Measurements from ENCODE around the gene FIS1. TPM values are rescaled to one million over a fixed set of nuclear protein-coding genes. Genes with fewer than 3 reads are reported as not detected.

Gene FIS1
- total RNA-seq, 2 experiments from 2014 or later: 81.2 to 82.3 TPM

GRCh38 chr7:101251871-101252659, 7.2 kb upstream of the FIS1 start:
- Histone ChIP-seq H3K4me1 (ENCODE audit: insufficient read depth, low read length) (peaks cover 23% of the 10 kb centered on the region), H3K27ac (ENCODE audit: low read depth in 1 of 2, low read length in 2 of 2) (peak overlapping the region; percentile 75 to 76), H3K4me3 (ENCODE audit: low read length) (peak overlapping the region; percentile 95), H3K27me3 (ENCODE audit: control insufficient read depth in 1 of 2, insufficient read depth in 2 of 2, low read length in 2 of 2) (no peaks in the 10 kb centered on the region), H3K9me3 (ENCODE audit: control insufficient read depth in 1 of 2, insufficient read depth in 1 of 2, low read length in 2 of 2) (no peaks in the 10 kb centered on the region), H3K36me3 (ENCODE audit: insufficient read depth, low read length) (peaks cover 10% of the 10 kb centered on the region)
- H3K4me3 Mint-ChIP-seq: peak overlapping the region; percentile 98
- peak overlapping the region; percentile 88 for H3K27ac Mint-ChIP-seq
- intact Hi-C loops (cut with DNase I, micrococcal nuclease): loop anchor here (1.0 to 10.0 kb wide), 5 partner anchors 8 to 817 kb away; partner anchors contain the start of genes IFT22 (in 1 of the 2), PPP1R35 (in 1 of the 2), VGF (in 1 of the 2) and ZNHIT1 (in 1 of the 2)
- TF ChIP-seq CTCF (IDR thresholded peaks at IDR 0.05): no peak
- ATAC-seq (ENCODE audit: poor library complexity): peak; percentile 97
- ChIA-PET CTCF (interaction anchor here (1.2 to 4.1 kb wide), 3 partner anchors 8 to 108 kb away, joined by 5 to 16 read pairs (median 5); no protein-coding TSS in a partner anchor), POLR2A (interaction anchor here (0.6 to 5.9 kb wide), 10 partner anchors 8 to 1111 kb away, joined by 3 to 30 read pairs (median 4); partner anchors contain the start of genes PLOD3, SRRT, TRIM56 and UFSP1)
- peak; percentile 96 to 100 (median 98) for DNase-seq
- H3K27me3 Mint-ChIP-seq: peaks cover 5% of the 10 kb centered on the region
- peaks cover 22% of the 10 kb centered on the region for H3K36me3 Mint-ChIP-seq (ENCODE audit: low read depth)
- H3K9me3 Mint-ChIP-seq: no peaks in the 10 kb centered on the region
- peaks cover 38% of the 10 kb centered on the region for H3K4me1 Mint-ChIP-seq (ENCODE audit: low read depth)

DNA sequence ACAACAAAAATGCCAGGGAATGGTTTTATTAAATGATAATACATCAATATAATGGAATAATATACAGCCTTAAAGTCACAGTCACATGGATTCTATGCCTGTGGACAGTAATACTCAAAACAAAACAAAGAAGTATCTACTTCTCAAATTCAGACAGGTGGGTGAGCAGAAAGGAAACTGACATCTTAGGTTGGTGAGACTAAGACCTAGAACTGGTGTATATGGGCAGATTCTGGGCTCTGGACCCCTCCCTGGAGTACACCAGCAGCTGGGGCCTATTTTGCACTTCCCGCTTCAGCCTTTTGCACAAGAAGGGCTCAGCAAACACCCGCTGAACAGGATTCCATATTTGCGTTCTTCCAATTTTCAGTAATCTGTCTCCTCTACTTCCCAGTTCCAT, 5.4 kb upstream of the FIS1 start:
- Histone ChIP-seq H3K36me3 (ENCODE audit: insufficient read depth, low read length) (peaks cover 16% of the 10 kb centered on the region), H3K4me3 (ENCODE audit: low read length) (no peak overlapping the region), H3K9me3 (ENCODE audit: control insufficient read depth in 1 of 2, insufficient read depth in 1 of 2, low read length in 2 of 2) (no peaks in the 10 kb centered on the region), H3K27me3 (ENCODE audit: control insufficient read depth in 1 of 2, insufficient read depth in 2 of 2, low read length in 2 of 2) (no peaks in the 10 kb centered on the region), H3K4me1 (ENCODE audit: insufficient read depth, low read length) (peaks cover 29% of the 10 kb centered on the region), H3K27ac (ENCODE audit: low read depth in 1 of 2, low read length in 2 of 2) (no peak overlapping the region)
- intact Hi-C loops (cut with DNase I, micrococcal nuclease): loop anchor here in 1 of 2 experiments (5.0 to 10.0 kb wide), 2 partner anchors 83 to 816 kb away; partner anchors contain the start of genes PPP1R35 and VGF
- H3K27ac Mint-ChIP-seq: peak overlapping the region; percentile 55
- no peaks in the 10 kb centered on the region for H3K27me3 Mint-ChIP-seq
- TF ChIP-seq CTCF (IDR thresholded peaks at IDR 0.05): no peak
- ChIA-PET CTCF (no interaction called here), POLR2A (interaction anchor here (5.9 kb wide), 1 partner anchor 33 kb away, joined by 30 read pairs; the partner anchor contains the start of genes PLOD3 and ZNHIT1)
- H3K9me3 Mint-ChIP-seq: no peaks in the 10 kb centered on the region
- peaks cover 26% of the 10 kb centered on the region for H3K36me3 Mint-ChIP-seq (ENCODE audit: low read depth)
- H3K4me3 Mint-ChIP-seq: peak overlapping the region; percentile 74
- ATAC-seq (ENCODE audit: poor library complexity) (no peak), DNase-seq (no peak)
- H3K4me1 Mint-ChIP-seq (ENCODE audit: low read depth): peaks cover 44% of the 10 kb centered on the region

DNA sequence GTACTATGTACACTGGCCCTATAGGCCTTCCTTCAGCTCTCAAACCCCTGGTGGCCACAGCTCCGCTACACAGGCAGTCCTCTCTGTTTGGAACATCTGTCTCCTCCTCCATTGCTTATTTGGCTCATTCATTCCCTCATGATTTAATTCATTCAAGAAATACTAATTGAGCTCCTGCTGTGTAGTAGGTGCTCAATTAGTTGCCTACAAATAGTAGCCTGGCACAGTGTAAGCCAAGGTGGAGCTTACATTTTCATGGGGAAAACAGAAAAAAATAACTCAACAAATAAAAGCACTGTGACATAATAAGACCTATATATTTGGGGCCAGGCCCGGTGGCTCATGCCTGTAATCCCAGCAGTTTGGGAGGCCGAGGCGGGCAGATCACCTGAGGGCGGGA, 3.4 kb upstream of the FIS1 start:
- ATAC-seq (ENCODE audit: poor library complexity): no peak
- H3K27ac Mint-ChIP-seq: no peak overlapping the region
- peaks cover 63% of the 10 kb centered on the region for H3K4me1 Mint-ChIP-seq (ENCODE audit: low read depth)

More for the DNA sequence above, 3.4 kb upstream of the FIS1 start:
- H3K4me3 Mint-ChIP-seq: peak overlapping the region; percentile 63
- H3K9me3 Mint-ChIP-seq: no peaks in the 10 kb centered on the region
- no peak for TF ChIP-seq CTCF (IDR thresholded peaks at IDR 0.05)
- Histone ChIP-seq H3K27me3 (ENCODE audit: control insufficient read depth in 1 of 2, insufficient read depth in 2 of 2, low read length in 2 of 2) (no peaks in the 10 kb centered on the region), H3K4me1 (ENCODE audit: insufficient read depth, low read length) (peaks cover 45% of the 10 kb centered on the region), H3K27ac (ENCODE audit: low read depth in 1 of 2, low read length in 2 of 2) (no peak overlapping the region), H3K9me3 (ENCODE audit: control insufficient read depth in 1 of 2, insufficient read depth in 1 of 2, low read length in 2 of 2) (no peaks in the 10 kb centered on the region), H3K36me3 (ENCODE audit: insufficient read depth, low read length) (peaks cover 16% of the 10 kb centered on the region), H3K4me3 (ENCODE audit: low read length) (no peak overlapping the region)
- no peaks in the 10 kb centered on the region for H3K27me3 Mint-ChIP-seq
- intact Hi-C loops (cut with DNase I, micrococcal nuclease): loop anchor here in 1 of 2 experiments (5.0 kb wide), 2 partner anchors 411 to 1219 kb away; no protein-coding TSS in a partner anchor
- CTCF ChIA-PET: interaction anchor here (0.5 to 1.2 kb wide), 2 partner anchors 104 to 600 kb away, joined by 3 to 5 read pairs; no protein-coding TSS in a partner anchor
- POLR2A ChIA-PET: no interaction called here
- H3K36me3 Mint-ChIP-seq (ENCODE audit: low read depth): peaks cover 44% of the 10 kb centered on the region
- DNase-seq: no peak
